Activated T-cell treated with anti-CD3 and anti-CD28 coated beads for 4 hours (primary cell): ENCODE data around the gene HAND2.

Source experiments
- DNase-seq: peaks from one replicate; pipeline ENCODE4 v3.0.0-alpha.2; 2020

Gene HAND2

DNA sequence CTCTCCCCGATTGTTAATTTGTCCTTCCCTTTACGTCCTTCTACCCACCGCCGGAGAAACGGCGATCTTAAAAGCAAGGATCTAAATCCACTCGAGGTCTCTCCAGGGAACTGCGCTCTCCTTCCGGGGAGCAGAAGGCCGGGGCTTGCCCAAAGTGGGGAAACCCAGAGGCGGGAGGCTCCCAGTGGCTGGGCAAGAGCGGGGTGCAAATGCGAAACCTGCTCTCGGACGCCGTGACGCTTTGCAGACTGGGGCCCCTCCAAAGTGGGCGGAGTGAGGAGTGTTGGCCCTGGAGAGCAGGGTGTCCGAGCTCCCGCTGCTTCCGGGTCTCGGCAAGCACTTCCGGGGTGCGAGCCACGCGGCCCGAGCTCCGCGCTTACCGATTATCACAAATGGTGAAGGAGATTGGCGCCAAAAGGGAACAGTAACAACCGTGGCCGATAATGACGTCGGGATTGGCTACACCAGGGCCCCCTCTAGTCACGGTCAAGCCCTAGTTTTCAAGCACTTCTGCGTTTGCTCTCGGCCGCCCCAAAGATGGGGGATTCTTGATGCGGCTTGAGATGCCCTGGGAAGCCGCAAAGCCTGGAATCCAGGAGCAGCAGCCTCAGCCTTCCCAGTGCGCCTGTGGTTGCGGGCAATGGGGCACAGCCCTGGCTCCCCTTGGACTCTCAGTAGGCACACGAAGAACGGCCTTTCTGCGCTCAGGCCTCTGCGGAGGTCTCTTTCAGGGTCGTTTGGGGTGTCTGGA lies 29.0 kb downstream of the HAND2 start:
- DNase-seq = no peak

DNA sequence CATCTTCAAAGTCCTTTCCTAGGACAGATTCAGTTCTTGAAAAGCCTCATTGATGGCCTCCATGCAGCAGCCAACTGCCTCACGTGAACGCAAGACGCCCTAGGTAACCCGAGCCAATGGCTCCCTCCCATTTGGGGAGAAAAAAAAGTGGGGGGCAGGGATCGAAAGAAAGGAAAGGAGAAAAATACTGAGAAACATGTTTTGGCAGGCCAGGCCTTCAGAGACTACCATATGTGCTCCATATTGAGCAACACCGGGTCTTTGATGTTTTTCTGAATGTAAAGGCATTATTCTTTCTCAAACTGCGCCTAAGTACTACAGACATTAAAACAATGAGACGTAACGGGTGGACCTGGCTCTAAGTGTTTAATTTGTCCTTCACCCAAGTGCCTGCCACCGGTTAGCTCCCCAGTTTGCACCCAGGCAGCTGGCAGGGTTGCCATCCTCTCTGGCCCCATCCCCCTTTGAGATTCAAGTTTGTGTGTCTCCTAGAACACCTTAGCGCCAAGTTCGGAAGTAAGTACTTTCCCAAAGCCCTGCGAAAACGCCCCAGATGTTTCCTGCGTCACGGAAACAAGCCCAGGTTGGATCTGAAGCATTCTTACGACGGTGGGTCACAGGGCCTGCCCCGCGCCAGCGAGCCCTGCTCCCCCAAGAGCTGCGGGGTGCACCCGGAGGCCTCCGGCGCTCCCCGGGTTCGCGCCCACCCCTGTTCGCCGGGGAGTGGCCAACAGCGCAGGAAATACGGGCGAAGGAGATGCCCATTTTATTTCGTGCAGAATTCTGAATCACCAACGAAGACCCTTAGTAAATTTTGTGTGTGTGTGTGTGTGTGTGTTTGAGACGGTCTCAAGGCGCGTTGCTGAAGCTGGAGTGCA lies 30.1 kb downstream of the HAND2 start:
- no peak for DNase-seq

- DNase-seq = no peak
These were observed 31.3 kb downstream of the HAND2 start for GRCh38 chr4:173498771-173499170.

- no peak for DNase-seq
These were observed 32.0 kb downstream of the HAND2 start for GRCh38 chr4:173498023-173498422.

GRCh38 chr4:173494013-173494970 lies 35.7 kb downstream of the HAND2 start:
- DNase-seq = peak; percentile 31

- no peak for DNase-seq
These were observed 37.0 kb downstream of the HAND2 start for GRCh38 chr4:173493041-173493440.

- no peak for DNase-seq
These were observed 37.7 kb downstream of the HAND2 start for GRCh38 chr4:173492315-173492714.

GRCh38 chr4:173490817-173491528 lies 39.1 kb downstream of the HAND2 start:
- DNase-seq = no peak

GRCh38 chr4:173490256-173490655 lies 39.8 kb downstream of the HAND2 start:
- no peak for DNase-seq

- DNase-seq = no peak
These were observed 40.5 kb downstream of the HAND2 start for GRCh38 chr4:173489514-173489913.

GRCh38 chr4:173488656-173489055 lies 41.4 kb downstream of the HAND2 start:
- no peak for DNase-seq

- no peak for DNase-seq
These were observed 42.0 kb downstream of the HAND2 start for GRCh38 chr4:173488074-173488473.

GRCh38 chr4:173486714-173487392 lies 43.2 kb downstream of the HAND2 start:
- DNase-seq = no peak

GRCh38 chr4:173485164-173485563 lies 44.9 kb downstream of the HAND2 start:
- no peak for DNase-seq

- no peak for DNase-seq
These were observed 47.6 kb downstream of the HAND2 start for GRCh38 chr4:173482330-173482931.

DNA sequence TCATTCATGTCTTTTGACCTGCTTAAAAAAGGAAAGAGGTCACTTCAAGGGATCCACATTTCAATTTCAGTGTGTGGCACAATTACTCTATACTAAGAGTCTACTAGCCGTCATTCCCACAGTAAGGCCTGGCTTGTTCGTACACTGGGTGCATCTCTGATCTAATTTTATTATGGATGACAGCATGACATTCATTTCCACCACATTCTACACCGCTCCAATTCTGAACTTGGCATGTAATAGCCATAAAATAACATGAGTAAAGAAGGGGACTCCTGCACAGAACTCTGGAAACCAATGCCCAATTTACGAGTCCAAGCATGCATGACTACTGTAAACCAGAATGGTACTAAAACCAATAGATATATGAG lies 51.1 kb downstream of the HAND2 start:
- no peak for DNase-seq

- no peak for DNase-seq
These were observed 51.7 kb downstream of the HAND2 start for GRCh38 chr4:173478201-173478912.

GRCh38 chr4:173477016-173477415 lies 53.0 kb downstream of the HAND2 start:
- DNase-seq = no peak
